ENCODE measurements around the gene GGT5.

The GGT5 gene

DNA sequence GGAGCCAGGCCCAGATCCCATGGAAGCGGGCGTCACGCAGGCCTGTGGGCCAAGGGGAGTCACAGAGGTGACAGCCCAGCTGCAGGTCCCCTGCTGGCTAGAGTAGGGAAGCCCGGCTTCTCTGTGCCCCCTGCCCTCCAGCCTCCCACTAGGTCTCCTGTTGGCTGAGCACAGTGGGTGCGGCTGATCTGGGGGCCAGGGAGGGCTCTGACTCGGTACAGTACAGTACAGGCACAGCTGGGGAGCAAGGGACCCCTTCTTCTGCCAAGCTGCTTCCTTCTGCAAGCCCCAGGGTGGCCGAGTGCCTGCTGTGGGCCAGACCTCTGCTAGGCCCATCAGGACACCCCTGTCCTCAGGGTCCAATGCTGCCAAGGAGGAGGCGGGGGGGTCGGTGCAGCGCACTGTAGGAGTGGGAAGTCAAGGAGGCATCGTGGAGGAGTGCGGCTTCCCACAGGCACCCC lies 53.5 kb downstream of the GGT5 start:
- TF ChIP-seq POLR2AphosphoS5 (IDR thresholded peaks at IDR 0.05; ENCODE audit: low read depth) (no peak), GABPA (IDR thresholded peaks at IDR 0.05; ENCODE audit: low read depth) (no peak), CTCF (IDR thresholded peaks at IDR 0.05; ENCODE audit: insufficient read depth, low read length) (no peak), SPI1 (IDR thresholded peaks at IDR 0.05; ENCODE audit: borderline replicate concordance, low read depth) (no peak), REST (IDR thresholded peaks at IDR 0.05; ENCODE audit: insufficient replicate concordance, low read depth) (no peak)
- DNase-seq (ENCODE audit: low read depth in 1 of 2, low spot score in 1 of 2): no peak
- Histone ChIP-seq H3K4me3 (replicated peaks; ENCODE audit: insufficient read depth, low read length) (no peak overlapping the region), H3K27me3 (ENCODE audit: insufficient read depth, poor library complexity, severe bottlenecking) (no peaks in the 10 kb centered on the region), H3K27ac (replicated peaks) (no peak overlapping the region)

- H3K27me3 ChIP-seq (ENCODE audit: insufficient read depth, poor library complexity, severe bottlenecking): no peaks in the 10 kb centered on the region
- no peak overlapping the region for H3K4me3 ChIP-seq (replicated peaks; ENCODE audit: insufficient read depth, low read length)
- TF ChIP-seq GABPA (IDR thresholded peaks at IDR 0.05; ENCODE audit: low read depth): no peak
- TF ChIP-seq SPI1 (IDR thresholded peaks at IDR 0.05; ENCODE audit: borderline replicate concordance, low read depth): no peak
- no peak for TF ChIP-seq POLR2AphosphoS5 (IDR thresholded peaks at IDR 0.05; ENCODE audit: low read depth)
- no peak for TF ChIP-seq CTCF (IDR thresholded peaks at IDR 0.05; ENCODE audit: insufficient read depth, low read length)
- TF ChIP-seq REST (IDR thresholded peaks at IDR 0.05; ENCODE audit: insufficient replicate concordance, low read depth): no peak
- no peak for DNase-seq (ENCODE audit: low read depth in 1 of 2, low spot score in 1 of 2)
- no peak overlapping the region for H3K27ac ChIP-seq (replicated peaks)
Measured at GRCh38 chr22:24190596-24191208, 54.2 kb downstream of the GGT5 start.

- DNase-seq (ENCODE audit: low read depth in 1 of 2, low spot score in 1 of 2): no peak
- Histone ChIP-seq H3K27me3 (ENCODE audit: insufficient read depth, poor library complexity, severe bottlenecking) (no peaks in the 10 kb centered on the region), H3K4me3 (replicated peaks; ENCODE audit: insufficient read depth, low read length) (no peak overlapping the region), H3K27ac (replicated peaks) (no peak overlapping the region)
- TF ChIP-seq POLR2AphosphoS5 (IDR thresholded peaks at IDR 0.05; ENCODE audit: low read depth) (no peak), GABPA (IDR thresholded peaks at IDR 0.05; ENCODE audit: low read depth) (no peak), SPI1 (IDR thresholded peaks at IDR 0.05; ENCODE audit: borderline replicate concordance, low read depth) (no peak), REST (IDR thresholded peaks at IDR 0.05; ENCODE audit: insufficient replicate concordance, low read depth) (no peak)
Measured at GRCh38 chr22:24190159-24190540, 54.7 kb downstream of the GGT5 start.

All from HL-60 (cell line).